HG03442 (cell line): Measurements from ENCODE around the gene GRIK1.

ENCODE experiments used
- ATAC-seq: cut with Tn5 transposase; IDR thresholded peaks from one replicate; pipeline ENCODE4 v1.9.1; 2021; ENCODE audit warnings: mild to moderate bottlenecking, moderate library complexity; ENCODE audit not compliant: unreplicated experiment

GRIK1 gene

DNA sequence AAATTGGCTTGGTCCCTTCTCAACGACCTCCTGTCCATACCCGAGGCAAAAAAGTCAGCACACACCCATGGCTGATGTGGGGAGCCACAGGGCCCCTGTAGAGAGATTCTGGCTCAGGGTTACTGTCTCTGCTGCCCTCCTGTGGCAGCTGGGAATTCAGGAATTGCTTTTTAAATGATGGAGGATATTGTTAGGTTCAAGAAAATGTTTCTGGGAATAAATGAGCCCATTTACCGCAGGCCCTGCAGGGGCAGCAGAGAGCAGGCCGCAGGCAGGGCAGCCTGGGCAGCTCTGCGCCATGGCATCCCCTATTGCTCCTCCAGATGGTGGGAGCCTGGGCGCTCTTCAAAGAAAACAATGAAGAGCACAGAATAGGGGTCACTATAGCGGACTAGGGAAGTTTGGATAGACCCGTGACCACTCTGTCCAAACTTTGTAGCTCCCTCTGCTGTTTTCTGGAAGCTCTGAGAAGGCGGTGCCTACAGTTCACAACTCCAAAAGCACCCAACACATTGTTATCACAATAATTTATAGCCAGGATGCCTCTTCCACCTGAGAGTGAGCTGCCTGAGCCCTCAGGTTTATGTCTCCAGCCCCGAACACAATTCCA is 440.0 kb downstream of the GRIK1 start:
- no peak for ATAC-seq

- ATAC-seq, result no peak
Measured at GRCh38 chr21:29499229-29499628, 440.6 kb downstream of the GRIK1 start.

GRCh38 chr21:29496337-29496736 is 443.5 kb downstream of the GRIK1 start:
- no peak for ATAC-seq

DNA sequence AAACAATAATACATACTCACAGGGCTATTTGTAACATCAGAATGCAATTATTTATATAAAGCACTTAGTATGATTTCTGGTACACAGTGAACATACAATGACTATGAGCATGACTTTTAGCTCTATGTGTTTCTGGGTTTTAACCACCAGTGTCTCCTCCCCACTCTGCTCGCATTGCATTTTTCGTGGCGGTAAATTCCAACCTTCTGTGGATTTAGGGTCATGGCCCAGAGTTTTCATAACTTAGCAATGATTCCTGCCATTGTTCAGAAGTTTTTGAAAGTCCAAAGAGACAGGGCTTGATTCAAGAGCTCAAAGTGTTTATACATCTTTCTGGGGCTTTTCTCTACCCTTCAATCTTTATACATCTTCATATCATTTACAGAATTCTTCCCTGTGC is 449.8 kb downstream of the GRIK1 start:
- no peak for ATAC-seq

- ATAC-seq, result no peak
Measured at GRCh38 chr21:29487154-29487553, 452.6 kb downstream of the GRIK1 start.
